Measurements from ENCODE around the gene SHISA7.
"Not testable (repeated sequence)": the region's sequence is repeated elsewhere in the genome, so short reads cannot be mapped to it uniquely, and the experiment has no call there.

SHISA7 gene

GRCh38 chr19:55459950-55460657 lies 17.0 kb upstream of the SHISA7 start:
- ATAC-seq (no peak), DNase-seq (no peak)
- peak overlapping the region in 1 of 2 donors; percentile 27 for H3K27ac Mint-ChIP-seq

GRCh38 chr19:55459551-55459949 lies 16.4 kb upstream of the SHISA7 start:
- no peaks in the 10 kb centered on the region for H3K9me3 Mint-ChIP-seq
- no peak overlapping the region for H3K27ac Mint-ChIP-seq
- DNase-seq (no peak), ATAC-seq (no peak)
- H3K4me1 Mint-ChIP-seq: peaks cover 44% of the 10 kb centered on the region
- H3K27me3 Mint-ChIP-seq: no peaks in the 10 kb centered on the region
- no peak overlapping the region for H3K4me3 Mint-ChIP-seq

More at GRCh38 chr19:55459950-55460657, 17.0 kb upstream of the SHISA7 start:
- Mint-ChIP-seq H3K4me3 (peak overlapping the region; percentile 94 to 98), H3K4me1 (peaks cover 44% of the 10 kb centered on the region), H3K9me3 (no peaks in the 10 kb centered on the region), H3K27me3 (no peaks in the 10 kb centered on the region)

- DNase-seq: no peak
- no peak for ATAC-seq
- H3K4me3 Mint-ChIP-seq: no peak overlapping the region
- H3K27ac Mint-ChIP-seq: no peak overlapping the region
- no peaks in the 10 kb centered on the region for H3K27me3 Mint-ChIP-seq
- H3K9me3 Mint-ChIP-seq: no peaks in the 10 kb centered on the region
- peaks cover 53% of the 10 kb centered on the region for H3K4me1 Mint-ChIP-seq
Measured at GRCh38 chr19:55457683-55458457, 14.8 kb upstream of the SHISA7 start.

GRCh38 chr19:55456347-55456746 lies 13.2 kb upstream of the SHISA7 start:
- Mint-ChIP-seq H3K4me3 (no peak overlapping the region), H3K27ac (peak overlapping the region in 1 of 2 donors; percentile 91), H3K27me3 (no peaks in the 10 kb centered on the region), H3K4me1 (peaks cover 51% of the 10 kb centered on the region), H3K9me3 (no peaks in the 10 kb centered on the region)
- DNase-seq: no peak
- ATAC-seq: no peak

- DNase-seq: no peak
- no peaks in the 10 kb centered on the region for H3K27me3 Mint-ChIP-seq
Measured at GRCh38 chr19:55455576-55456235, 12.6 kb upstream of the SHISA7 start.

GRCh38 chr19:55454787-55455243 lies 11.7 kb upstream of the SHISA7 start:
- Mint-ChIP-seq H3K4me1 (peaks cover 41% of the 10 kb centered on the region), H3K27ac (no peak overlapping the region), H3K4me3 (no peak overlapping the region), H3K27me3 (no peaks in the 10 kb centered on the region), H3K9me3 (no peaks in the 10 kb centered on the region)
- ATAC-seq (peak; percentile 46), DNase-seq (peak; percentile 54 to 55)

More at GRCh38 chr19:55455576-55456235, 12.6 kb upstream of the SHISA7 start:
- ATAC-seq: no peak
- Mint-ChIP-seq H3K27ac (no peak overlapping the region), H3K4me1 (peaks cover 45% of the 10 kb centered on the region), H3K9me3 (no peaks in the 10 kb centered on the region), H3K4me3 (no peak overlapping the region)

- H3K27me3 Mint-ChIP-seq: no peaks in the 10 kb centered on the region
- H3K4me1 Mint-ChIP-seq: peaks cover 37% of the 10 kb centered on the region
- no peak overlapping the region for H3K27ac Mint-ChIP-seq
- DNase-seq (no peak), ATAC-seq (no peak)
- H3K9me3 Mint-ChIP-seq: no peaks in the 10 kb centered on the region
- H3K4me3 Mint-ChIP-seq: peak overlapping the region; percentile 14 to 54
Measured at GRCh38 chr19:55453511-55454260, 10.6 kb upstream of the SHISA7 start.

GRCh38 chr19:55452749-55453346 lies 9.7 kb upstream of the SHISA7 start:
- Mint-ChIP-seq H3K4me1 (peaks cover 31% of the 10 kb centered on the region), H3K27ac (no peak overlapping the region), H3K4me3 (peak overlapping the region; percentile 12 to 14), H3K27me3 (no peaks in the 10 kb centered on the region), H3K9me3 (no peaks in the 10 kb centered on the region)
- no peak for ATAC-seq
- DNase-seq: no peak

- ATAC-seq (no peak), DNase-seq (no peak)
- H3K9me3 Mint-ChIP-seq: no peaks in the 10 kb centered on the region
- H3K4me3 Mint-ChIP-seq: peak overlapping the region; percentile 59 to 74
- H3K4me1 Mint-ChIP-seq: peaks cover 27% of the 10 kb centered on the region
- H3K27me3 Mint-ChIP-seq: no peaks in the 10 kb centered on the region
- H3K27ac Mint-ChIP-seq: no peak overlapping the region
Measured at GRCh38 chr19:55451965-55452748, 9.1 kb upstream of the SHISA7 start.

- H3K27ac Mint-ChIP-seq: no peak overlapping the region
- H3K27me3 Mint-ChIP-seq: no peaks in the 10 kb centered on the region
- DNase-seq (no peak), ATAC-seq (peak; percentile 29)
- H3K4me1 Mint-ChIP-seq: peaks cover 27% of the 10 kb centered on the region
- no peaks in the 10 kb centered on the region for H3K9me3 Mint-ChIP-seq
- H3K4me3 Mint-ChIP-seq: peak overlapping the region; percentile 59 to 74
Measured at GRCh38 chr19:55451163-55451964, 8.3 kb upstream of the SHISA7 start.

GRCh38 chr19:55449469-55449868 lies 6.4 kb upstream of the SHISA7 start:
- Mint-ChIP-seq H3K4me1 (peaks cover 27% of the 10 kb centered on the region), H3K27me3 (no peaks in the 10 kb centered on the region), H3K9me3 (no peaks in the 10 kb centered on the region), H3K4me3 (no peak overlapping the region), H3K27ac (no peak overlapping the region)
- DNase-seq (no peak), ATAC-seq (no peak)

- H3K27me3 Mint-ChIP-seq, DNase-seq, H3K4me3 Mint-ChIP-seq, H3K9me3 Mint-ChIP-seq, H3K27ac Mint-ChIP-seq, ATAC-seq: not testable (repeated sequence)
- H3K4me1 Mint-ChIP-seq: peaks cover 21% of the 10 kb centered on the region
Measured at GRCh38 chr19:55448175-55448490, 5.0 kb upstream of the SHISA7 start.

- Mint-ChIP-seq H3K9me3 (no peaks in the 10 kb centered on the region), H3K4me1 (peaks cover 20% of the 10 kb centered on the region)
- DNase-seq: no peak
Measured at GRCh38 chr19:55447421-55448174, 4.5 kb upstream of the SHISA7 start.

More at GRCh38 chr19:55447421-55448174, 4.5 kb upstream of the SHISA7 start:
- Mint-ChIP-seq H3K4me3 (no peak overlapping the region), H3K27me3 (no peaks in the 10 kb centered on the region), H3K27ac (no peak overlapping the region)
- ATAC-seq: peak; percentile 53

Measured in stimulated activated naive CD8-positive, alpha-beta T cell treated with anti-CD3 and anti-CD28 coated beads, Interleukin-15, amount 100 ng/mL, for 72 hours (primary cell).